Measurements from ENCODE around the gene ZNF48.

Gene ZNF48

GRCh38 chr16:30407804-30408534 lies 12.7 kb downstream of the ZNF48 start:
- peak; percentile 51 for DNase-seq

- peak; percentile 90 for DNase-seq
Measured at GRCh38 chr16:30409125-30410060, 14.2 kb downstream of the ZNF48 start.

DNA sequence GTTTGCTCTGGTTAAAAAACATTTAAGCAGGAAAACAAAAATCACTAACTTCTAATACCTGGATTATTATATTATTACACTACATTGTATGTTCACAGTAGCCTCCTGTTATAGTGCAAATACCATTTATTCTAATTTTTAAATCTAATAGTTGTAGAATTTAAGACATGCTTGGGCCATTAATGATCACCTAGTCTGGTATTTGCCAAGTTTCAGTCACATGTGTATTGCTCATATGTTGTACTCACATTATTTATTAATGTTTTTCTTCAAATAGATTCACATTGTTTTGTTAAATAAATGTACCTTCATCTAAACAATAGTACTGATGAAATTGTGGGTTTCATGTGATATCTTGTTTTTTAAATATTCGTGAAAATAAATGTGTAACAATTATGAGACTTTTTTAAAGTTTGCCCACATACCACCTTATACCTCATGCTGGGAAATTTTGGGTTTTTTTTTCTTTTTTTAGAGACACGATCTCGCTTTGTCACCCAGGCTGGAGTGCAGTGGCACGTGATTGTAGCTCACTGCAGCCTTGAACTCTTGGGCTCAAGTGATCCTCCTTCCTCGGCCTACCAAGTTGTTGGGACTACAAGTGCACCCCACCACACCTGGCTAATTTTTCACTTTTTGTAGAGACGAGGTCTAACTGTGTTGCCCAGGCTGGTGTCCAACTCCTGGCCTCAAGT lies 18.0 kb downstream of the ZNF48 start:
- DNase-seq, result no peak

DNA sequence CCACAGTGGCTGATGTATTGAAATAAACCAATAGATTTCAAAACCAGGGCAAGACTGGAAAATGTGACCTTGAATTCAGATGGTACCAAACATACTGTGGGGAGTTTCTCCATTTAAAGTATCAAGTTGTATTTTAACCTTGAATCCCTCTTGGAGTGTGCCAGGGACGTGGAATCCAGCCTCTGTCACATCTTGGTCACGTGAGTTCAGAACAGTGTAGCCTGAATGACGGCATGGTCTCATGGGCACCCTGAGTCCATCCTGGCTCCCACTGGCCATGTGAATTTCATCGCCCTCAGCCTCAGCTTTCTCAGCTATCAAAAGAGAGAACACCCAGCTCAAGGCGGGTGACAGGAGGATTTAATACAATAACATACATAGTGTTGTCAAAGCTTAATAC lies 18.9 kb downstream of the ZNF48 start:
- no peak for DNase-seq

GRCh38 chr16:30416047-30416603 lies 20.9 kb downstream of the ZNF48 start:
- no peak for DNase-seq

DNA sequence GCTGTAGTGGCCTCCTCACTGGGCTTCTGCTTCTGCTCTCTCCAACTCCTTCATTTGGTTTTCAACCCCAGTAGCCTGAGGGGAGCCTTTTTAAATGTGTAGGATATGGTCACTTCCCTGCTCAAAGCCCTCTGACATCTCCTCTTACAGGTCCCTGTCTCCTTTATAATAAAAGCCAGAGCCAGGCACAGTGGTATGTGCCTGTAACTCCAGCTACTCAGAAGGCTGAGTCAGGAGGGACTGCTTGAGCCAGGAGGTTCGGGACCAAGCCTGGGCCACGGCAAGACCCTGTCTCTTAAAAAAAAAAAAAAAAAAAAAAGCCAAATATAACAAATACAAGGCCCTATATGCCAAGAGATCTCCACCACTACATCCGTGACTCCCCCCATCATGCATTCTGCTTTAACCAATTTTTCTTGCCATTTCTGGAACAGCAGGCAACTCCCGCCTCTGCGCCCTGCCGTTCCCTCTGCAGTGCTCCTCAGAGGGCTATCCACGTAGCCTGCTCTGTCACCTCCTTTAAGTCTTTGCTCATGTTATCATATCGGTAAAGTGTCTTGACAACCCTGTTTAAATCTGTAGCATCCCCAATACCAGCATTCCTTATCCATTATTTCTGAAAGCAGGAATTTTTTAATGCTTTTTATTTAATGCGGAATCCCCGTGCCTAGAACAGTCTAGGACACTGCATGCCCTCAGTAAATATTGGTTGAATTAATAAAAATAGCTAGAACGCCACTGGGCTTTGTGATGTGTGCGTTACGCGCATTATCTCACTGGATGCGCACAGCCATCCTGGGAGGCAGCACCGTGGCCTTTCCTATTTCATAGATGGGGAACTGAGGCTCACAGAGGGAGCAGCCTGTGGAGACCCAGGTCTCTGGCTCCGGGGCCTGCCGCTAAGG lies 21.7 kb downstream of the ZNF48 start:
- peak; percentile 69 for DNase-seq

DNA sequence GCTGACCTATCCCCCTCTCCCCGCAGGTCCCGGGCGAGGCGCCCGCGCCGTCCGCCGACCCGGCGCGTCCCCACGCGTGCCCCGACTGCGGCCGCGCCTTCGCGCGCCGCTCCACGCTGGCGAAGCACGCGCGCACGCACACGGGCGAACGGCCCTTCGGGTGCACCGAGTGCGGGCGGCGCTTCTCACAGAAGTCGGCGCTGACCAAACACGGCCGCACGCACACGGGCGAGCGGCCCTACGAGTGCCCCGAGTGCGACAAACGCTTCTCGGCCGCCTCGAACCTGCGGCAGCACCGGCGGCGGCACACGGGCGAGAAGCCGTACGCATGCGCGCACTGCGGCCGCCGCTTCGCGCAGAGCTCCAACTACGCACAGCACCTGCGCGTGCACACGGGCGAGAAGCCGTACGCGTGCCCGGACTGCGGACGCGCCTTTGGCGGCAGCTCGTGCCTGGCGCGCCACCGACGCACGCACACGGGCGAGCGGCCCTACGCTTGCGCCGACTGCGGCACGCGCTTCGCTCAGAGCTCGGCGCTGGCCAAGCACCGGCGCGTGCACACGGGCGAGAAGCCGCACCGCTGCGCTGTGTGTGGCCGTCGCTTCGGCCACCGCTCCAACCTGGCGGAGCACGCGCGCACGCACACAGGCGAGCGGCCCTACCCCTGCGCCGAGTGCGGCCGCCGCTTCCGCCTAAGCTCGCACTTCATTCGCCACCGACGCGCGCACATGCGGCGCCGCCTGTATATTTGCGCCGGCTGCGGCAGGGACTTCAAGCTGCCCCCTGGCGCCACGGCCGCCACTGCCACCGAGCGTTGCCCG lies 22.5 kb downstream of the ZNF48 start:
- DNase-seq, result peak; percentile 99

DNA sequence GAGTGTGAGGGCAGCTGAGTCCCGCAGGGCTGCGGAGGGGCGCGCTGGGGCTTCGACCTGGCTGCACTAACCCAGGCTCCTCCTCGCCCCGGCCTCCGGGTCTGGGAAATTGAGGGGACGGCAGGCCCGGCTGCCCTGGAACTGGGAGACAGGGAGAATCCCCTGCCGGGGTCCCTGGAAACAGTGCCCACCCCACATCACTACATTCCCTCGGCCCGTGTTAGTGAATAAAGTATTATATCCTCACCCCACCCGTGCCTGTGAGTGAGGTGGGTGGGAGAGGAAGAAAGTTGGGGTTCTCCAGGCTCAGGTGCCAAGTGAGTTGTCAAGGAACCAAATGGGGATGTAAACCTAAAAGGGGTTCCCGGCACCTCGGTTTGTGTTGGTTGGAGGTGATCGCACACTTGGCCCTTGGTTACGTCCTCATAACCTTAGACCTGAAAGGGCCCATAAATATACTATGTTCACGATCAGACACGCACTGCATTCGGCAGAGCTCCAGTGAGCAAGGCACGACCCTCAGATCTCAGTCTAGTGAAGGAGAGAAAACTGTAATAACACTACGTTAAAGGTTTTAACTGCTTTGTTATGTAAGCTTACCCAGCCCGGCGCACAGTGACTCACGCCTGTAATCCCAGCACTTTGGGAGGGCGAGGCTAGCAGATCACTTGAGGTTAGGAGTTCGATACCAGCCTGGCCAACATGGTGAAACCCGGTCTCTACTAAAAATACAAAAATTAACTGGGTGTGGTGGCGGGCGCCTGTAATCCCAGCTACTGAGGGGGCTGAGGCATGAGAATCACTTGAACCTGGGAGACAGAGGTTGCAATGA lies 23.3 kb downstream of the ZNF48 start:
- DNase-seq, result peak; percentile 28

DNA sequence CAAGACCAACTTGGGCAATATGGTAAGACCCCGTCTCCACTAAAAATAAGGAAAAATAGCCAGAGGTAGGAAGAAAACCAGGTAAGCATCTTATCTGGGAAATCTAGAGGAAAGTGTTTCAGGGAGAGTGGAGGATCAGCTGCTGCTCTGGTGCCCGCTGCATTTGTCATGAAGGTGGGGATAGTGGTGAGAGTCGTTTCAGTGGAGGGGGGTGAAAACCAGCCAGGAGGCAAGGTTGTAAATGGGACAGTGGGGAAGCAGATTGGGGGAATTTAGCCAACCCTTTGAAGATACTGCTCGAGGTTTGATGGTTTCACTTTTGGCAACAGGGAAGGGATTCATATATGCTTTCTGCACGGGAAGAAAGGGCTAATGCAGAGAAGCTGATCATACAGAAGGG lies 25.8 kb downstream of the ZNF48 start:
- DNase-seq, result no peak

DNA sequence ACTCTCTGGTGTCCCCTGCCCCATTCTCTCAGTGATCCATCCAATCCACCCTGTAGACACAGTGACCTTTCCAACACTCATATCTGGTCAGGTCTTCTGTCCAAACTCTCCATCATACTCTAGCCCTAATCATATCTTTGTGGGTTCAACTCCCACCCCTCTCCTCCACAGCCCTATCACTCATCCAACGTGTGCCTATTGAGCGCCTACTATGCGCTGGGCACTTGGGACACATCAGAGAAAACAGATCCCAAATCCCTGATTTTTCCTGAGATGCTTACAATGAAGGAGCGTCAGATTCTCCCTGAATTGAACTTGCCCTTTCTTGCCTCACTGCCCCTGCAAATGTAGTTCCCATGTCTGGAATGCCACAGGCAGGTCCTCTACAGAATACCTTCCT lies 32.8 kb downstream of the ZNF48 start:
- DNase-seq, result no peak

- no peak for DNase-seq
Measured at GRCh38 chr16:30429418-30429677, 34.1 kb downstream of the ZNF48 start.

DNA sequence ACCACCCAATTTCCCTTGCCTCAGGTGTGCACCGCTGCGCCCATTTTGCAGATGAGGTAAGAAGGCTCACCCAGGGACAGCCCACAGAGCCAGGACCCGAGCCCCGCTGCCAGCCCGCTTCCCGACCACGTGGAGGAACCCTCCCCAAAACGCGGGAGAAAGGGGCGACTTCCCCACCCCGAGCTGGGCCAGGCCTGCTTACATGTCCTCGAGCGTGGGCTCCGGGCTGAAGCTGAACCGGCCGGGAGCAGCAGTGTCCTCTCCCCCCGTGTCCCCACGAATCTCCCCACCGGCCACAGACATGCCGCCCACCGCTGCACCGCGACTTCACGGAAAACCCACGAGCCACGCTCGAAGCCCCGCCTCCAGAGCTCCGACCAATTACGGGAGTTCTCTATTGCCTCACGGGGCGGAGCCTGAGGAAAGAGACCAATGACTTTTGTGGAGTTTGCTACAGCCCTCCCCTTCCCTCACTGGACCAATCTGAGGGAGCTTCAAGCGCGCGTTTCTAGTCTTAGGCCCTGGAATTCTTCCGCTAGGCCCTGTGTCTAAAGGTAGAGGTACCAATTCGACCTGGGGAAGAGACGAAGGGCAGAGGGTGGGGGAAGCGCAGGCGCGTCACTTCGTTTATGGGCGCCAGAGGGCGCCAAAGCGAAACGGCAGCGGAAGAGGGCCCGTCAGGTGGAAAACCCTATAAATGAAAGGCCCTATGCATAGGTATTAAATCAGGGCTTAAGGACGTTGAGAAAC lies 34.6 kb downstream of the ZNF48 start, which contains the start of gene DCTPP1:
DCTPP1 (minus strand) TSS at position 353 of the 750 bp plus-strand sequence; CDS start at position 303, 50 bp downstream.
- peak; percentile 100 for DNase-seq

DNA sequence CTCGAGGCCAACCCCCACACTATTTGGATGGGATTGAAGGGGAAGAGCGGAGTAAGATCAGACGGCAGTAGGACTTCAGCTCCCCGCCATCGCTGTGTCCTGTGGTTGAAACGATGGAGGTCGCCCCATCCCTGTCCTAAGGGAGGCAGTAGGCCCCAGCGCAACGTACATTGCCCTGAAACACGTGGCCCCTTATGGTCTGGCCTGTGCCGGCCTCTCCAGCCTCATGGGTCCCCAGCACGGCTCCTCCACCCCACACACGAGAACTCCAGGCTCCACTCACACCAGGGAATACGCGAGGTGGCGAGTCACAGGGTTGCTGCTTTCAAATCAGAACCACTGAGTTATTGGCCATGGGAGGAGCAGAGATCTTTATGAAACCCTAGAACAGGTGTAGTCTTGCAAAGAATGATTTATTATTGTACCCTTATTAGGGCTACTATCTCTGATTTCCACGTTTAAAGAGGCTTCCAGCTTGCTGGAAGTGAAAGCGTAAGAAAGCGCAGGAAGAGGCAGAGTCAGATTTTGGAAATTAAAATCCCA lies 35.3 kb downstream of the ZNF48 start:
- DNase-seq, result no peak

DNA sequence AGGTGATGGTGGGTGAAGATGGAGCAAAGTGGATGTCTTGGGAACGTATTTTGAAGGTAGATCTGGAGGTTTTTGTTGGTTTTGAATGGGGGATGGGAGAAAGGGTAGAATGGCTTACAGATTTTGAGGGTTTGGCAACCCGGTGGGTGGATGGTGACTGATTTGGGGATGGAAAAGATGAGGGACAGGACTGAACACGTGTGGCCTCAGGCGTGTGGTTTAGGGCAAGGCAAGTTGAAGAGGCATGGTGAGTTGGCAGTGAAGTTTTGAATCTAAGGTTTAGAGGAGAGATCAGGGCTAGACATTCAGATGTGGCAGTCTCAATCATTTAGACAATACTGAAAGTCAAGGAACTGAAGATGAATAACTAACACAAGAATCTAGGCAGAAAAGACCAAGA lies 39.6 kb downstream of the ZNF48 start:
- no peak for DNase-seq

DNA sequence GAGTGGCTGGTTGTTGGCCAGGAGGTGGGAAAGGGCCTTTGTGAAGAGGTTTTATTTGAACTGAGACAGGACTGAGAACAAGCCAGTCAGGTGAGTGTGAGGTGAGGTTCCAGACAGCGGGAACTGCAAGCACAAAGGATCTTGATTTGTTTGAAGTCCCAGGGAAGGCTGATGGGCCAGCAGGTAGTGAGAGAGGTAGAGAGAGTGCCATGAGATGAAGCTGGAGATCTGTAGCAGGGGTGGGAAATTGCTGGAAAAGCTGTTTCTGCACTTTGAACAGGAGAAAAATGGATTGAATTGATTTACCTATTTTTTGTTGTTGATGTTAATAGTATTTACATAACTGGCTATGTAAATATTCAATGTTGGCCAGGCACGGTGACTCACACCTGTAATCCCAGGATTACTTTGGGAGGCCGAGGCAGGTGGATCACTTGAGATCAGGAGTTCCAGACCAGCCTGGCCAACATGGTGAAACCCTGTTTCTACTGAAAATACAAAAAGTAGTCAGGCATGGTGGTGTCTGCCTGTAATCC lies 42.4 kb downstream of the ZNF48 start:
- DNase-seq, result peak; percentile 78

- no peak for DNase-seq
Measured at GRCh38 chr16:30438835-30439234, 43.6 kb downstream of the ZNF48 start.

DNA sequence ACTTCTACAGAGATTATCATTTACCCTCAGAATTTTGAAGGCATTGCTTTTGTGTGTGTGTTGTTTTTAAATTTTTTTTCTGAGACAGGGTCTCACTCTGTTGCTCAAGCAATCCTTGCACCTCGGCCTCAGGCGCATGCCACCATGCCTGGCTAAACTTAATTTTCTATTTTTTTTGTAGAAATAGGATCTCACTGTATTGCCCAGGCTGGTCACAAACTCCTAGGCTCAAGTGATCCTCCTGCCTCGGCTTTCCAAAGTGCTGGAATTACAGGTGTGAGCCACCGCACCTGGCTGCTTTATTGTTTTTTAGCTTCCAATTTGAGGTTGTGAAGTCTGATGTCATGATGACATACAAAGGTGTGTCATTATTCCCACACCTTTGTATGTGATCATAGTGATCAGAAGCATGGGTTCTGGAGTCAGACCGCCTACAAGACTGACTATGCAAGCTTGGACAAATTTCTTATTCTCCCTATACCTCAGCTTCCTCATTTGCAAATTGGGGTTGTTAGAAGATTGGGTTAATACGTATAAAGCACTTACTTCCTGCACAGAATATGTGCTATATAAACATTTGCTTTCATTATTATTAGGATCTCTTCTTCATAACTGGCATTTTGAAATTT lies 44.6 kb downstream of the ZNF48 start:
- DNase-seq, result no peak

- no peak for DNase-seq
Measured at GRCh38 chr16:30443631-30444030, 48.4 kb downstream of the ZNF48 start.
